Upper lobe of left lung (tissue), 4 donors: ENCODE results near the gene TMEM171.

Experiments
- CTCF ChIP-seq, 6 experiments: fragments of 450-650 bp in 4 of 6; fragments of 200-600 bp in 2 of 6; sonication (generic) in 2 of 6; IDR thresholded peaks; one replicate each; pipeline ENCODE4 v1.5.1; 2016 to 2019; ENCODE audit warnings: antibody characterized with exemption in 6 of 6
- POLR2A ChIP-seq, 4 donors: fragments of 450-650 bp; IDR thresholded peaks; one replicate each; pipeline ENCODE4 v1.5.1; 2016 to 2017; ENCODE audit warnings: antibody characterized with exemption in 4 of 4, mild to moderate bottlenecking in 2 of 4
- POLR2AphosphoS5 ChIP-seq, 2 donors: sonication (generic); formaldehyde crosslinking; IDR thresholded peaks; one replicate each; pipeline ENCODE4 v1.5.1; 2017; ENCODE audit warnings: antibody characterized with exemption in 2 of 2

DNA sequence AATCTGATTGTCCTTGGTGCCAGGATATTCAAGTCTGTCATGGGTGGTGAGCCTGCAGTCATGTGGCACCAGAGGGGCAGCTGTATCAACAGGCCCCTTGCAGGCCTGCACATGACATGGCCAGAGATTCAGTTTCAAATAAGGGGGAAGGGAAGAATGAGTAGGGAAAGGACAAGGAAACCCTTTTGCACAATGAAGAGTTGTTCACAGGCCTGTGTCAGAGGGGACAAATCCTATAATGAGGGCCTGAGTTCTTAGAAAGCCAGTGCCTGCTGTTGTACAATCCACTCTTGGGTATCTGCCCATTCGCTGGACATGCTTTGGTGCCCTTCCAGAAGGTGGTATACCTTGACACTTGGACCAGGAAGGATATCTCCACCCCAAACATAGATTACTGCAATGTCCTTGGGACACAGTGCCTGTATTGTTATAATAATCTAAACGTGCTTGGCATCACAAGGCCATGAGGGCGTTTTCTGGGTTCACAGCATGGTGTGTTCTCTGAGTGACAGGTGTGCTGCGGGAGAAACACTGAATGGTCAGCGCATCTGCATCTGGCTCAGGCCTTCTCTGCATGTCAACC lies 1.9 kb upstream of the TMEM171 start:
- TF ChIP-seq CTCF (IDR thresholded peaks at IDR 0.05) = no peak
- no peak for TF ChIP-seq POLR2A (IDR thresholded peaks at IDR 0.05)
- no peak for TF ChIP-seq POLR2AphosphoS5 (IDR thresholded peaks at IDR 0.05)
